ENCODE measurements around the gene CCDC15. TPM values are rescaled to one million over a fixed set of nuclear protein-coding genes. Genes with fewer than 3 reads are reported as not detected.

The CCDC15 gene
- total and polyA plus RNA-seq, 2 of the 4 experiments (the other 2 are of a cell fraction): 1.1 to 2.0 TPM

DNA sequence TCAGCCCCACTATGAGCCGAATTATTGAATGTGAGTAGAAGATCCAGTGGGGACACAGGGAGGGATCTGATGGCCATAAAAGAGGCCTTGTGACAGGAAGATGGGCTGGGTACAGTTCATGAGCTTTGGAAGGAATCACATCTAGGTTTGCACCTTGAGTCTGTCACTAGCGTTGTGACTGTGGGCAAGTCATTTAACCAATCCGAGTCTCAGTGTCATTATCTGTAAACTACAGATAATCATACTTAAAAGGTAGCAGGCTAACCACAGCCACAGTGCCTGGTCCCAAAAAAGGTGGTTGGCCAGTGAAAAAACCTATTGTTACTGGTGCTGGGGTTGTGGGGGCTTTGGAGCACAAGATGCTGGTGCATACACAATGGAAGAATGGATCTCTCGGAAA is 31.2 kb upstream of the CCDC15 start:
- H3K9ac ChIP-seq (ENCODE audit: low read depth, low read length): no peak overlapping the region
- H3K18ac ChIP-seq (ENCODE audit: low read depth, low read length): no peak overlapping the region
- H2BK120ac ChIP-seq (ENCODE audit: low read depth, low read length): no peak overlapping the region
- H4K5ac ChIP-seq (ENCODE audit: low read depth, low read length): no peak overlapping the region
- no peaks in the 10 kb centered on the region for H3K79me1 ChIP-seq (ENCODE audit: low read depth in 1 of 2, low read length in 2 of 2)
- no peaks in the 10 kb centered on the region for H4K20me1 ChIP-seq (ENCODE audit: insufficient read depth, low read length)
- 0 out of 2 replicates have a peak, but pooled peaks cover 4% of the 10 kb centered on the region for H3K9me1 ChIP-seq (ENCODE audit: insufficient read depth, low read length)
- DNase-seq (no peak), ATAC-seq (ENCODE audit: low read depth) (no peak)
- no peak overlapping the region for H2AK9ac ChIP-seq (replicated peaks; ENCODE audit: low read depth, low read length, poor library complexity)
- no peak overlapping the region for H2BK5ac ChIP-seq (ENCODE audit: low read depth, low read length, poor library complexity, severe bottlenecking)
- no peak overlapping the region for H3K4ac ChIP-seq (ENCODE audit: low read depth, low read length)
- no peak overlapping the region for H4K8ac ChIP-seq (ENCODE audit: low read depth in 2 of 2, low read length in 2 of 2)
- no peaks in the 10 kb centered on the region for H3K36me3 ChIP-seq (ENCODE audit: control insufficient read depth, insufficient read depth, low read length)
- intact Hi-C loops (cut with micrococcal nuclease) (no loop called here), in situ Hi-C loops (cut with MboI; ENCODE audit: low sequenced_read_pairs) (no loop called here), dilution Hi-C loops (cut with HindIII; ENCODE audit: low sequenced_read_pairs, unreplicated experiment) (no loop called here)
- no peak overlapping the region for H2AK5ac ChIP-seq (ENCODE audit: low read depth, low read length)
- no peak overlapping the region for H2AFZ ChIP-seq (replicated peaks; ENCODE audit: low read length, poor library complexity)
- H3K23ac ChIP-seq (ENCODE audit: low read depth, low read length): no peak overlapping the region
- H3K14ac ChIP-seq (replicated peaks; ENCODE audit: low read depth, low read length): no peak overlapping the region
- no peak overlapping the region for H3K56ac ChIP-seq (ENCODE audit: extremely low read depth, insufficient read depth, low read length)
- H3K4me2 ChIP-seq (ENCODE audit: low read depth, low read length): no peak overlapping the region
- H3K4me1 ChIP-seq (ENCODE audit: control insufficient read depth, insufficient read depth, low read length): 0 out of 2 replicates have a peak, but pooled peaks cover 2% of the 10 kb centered on the region
- no peak overlapping the region for H3K27ac ChIP-seq (ENCODE audit: insufficient read depth, low read length)
- H2BK15ac ChIP-seq (ENCODE audit: low read depth, low read length): no peak overlapping the region
- no TSS peak for BruUV-seq (replicated peaks)
- no peaks in the 10 kb centered on the region for H3K27me3 ChIP-seq (ENCODE audit: control insufficient read depth, insufficient read depth, low read length)
- no peak for TF ChIP-seq POLR2A (IDR thresholded peaks at IDR 0.05; ENCODE audit: low read depth, low read length)
- no peak for TF ChIP-seq RFX5 (IDR thresholded peaks at IDR 0.05; ENCODE audit: low read depth, low read length)
- TF ChIP-seq NFE2L2 (IDR thresholded peaks at IDR 0.05; ENCODE audit: low read depth, low read length): no peak
- TF ChIP-seq, protein P1, sequence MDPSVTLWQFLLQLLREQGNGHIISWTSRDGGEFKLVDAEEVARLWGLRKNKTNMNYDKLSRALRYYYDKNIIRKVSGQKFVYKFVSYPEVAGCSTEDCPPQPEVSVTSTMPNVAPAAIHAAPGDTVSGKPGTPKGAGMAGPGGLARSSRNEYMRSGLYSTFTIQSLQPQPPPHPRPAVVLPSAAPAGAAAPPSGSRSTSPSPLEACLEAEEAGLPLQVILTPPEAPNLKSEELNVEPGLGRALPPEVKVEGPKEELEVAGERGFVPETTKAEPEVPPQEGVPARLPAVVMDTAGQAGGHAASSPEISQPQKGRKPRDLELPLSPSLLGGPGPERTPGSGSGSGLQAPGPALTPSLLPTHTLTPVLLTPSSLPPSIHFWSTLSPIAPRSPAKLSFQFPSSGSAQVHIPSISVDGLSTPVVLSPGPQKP (IDR thresholded peaks at IDR 0.05; ENCODE audit: borderline replicate concordance, low read depth, low read length): no peak
- TF ChIP-seq FOS (IDR thresholded peaks at IDR 0.05; ENCODE audit: low read depth, low read length): no peak
- TF ChIP-seq SMC3 (IDR thresholded peaks at IDR 0.05; ENCODE audit: low read depth, low read length): no peak
- no peak for TF ChIP-seq CEBPB (IDR thresholded peaks at IDR 0.05; ENCODE audit: low read depth, low read length)
- no peak for TF ChIP-seq BHLHE40 (IDR thresholded peaks at IDR 0.05; ENCODE audit: low read depth, low read length)
- TF ChIP-seq MAFK (IDR thresholded peaks at IDR 0.05; ENCODE audit: low read depth, low read length): no peak
- no peak for TF ChIP-seq MAZ (IDR thresholded peaks at IDR 0.05; ENCODE audit: borderline replicate concordance, low read depth, low read length)
- TF ChIP-seq, protein P2, sequence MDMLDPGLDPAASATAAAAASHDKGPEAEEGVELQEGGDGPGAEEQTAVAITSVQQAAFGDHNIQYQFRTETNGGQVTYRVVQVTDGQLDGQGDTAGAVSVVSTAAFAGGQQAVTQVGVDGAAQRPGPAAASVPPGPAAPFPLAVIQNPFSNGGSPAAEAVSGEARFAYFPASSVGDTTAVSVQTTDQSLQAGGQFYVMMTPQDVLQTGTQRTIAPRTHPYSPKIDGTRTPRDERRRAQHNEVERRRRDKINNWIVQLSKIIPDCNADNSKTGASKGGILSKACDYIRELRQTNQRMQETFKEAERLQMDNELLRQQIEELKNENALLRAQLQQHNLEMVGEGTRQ (IDR thresholded peaks at IDR 0.05; ENCODE audit: low read depth, low read length): no peak
- TF ChIP-seq RCOR1 (IDR thresholded peaks at IDR 0.05; ENCODE audit: insufficient replicate concordance, low read length): no peak
- no peak for TF ChIP-seq MXI1 (IDR thresholded peaks at IDR 0.05; ENCODE audit: borderline replicate concordance, low read depth, low read length)
- TF ChIP-seq, protein P3, sequence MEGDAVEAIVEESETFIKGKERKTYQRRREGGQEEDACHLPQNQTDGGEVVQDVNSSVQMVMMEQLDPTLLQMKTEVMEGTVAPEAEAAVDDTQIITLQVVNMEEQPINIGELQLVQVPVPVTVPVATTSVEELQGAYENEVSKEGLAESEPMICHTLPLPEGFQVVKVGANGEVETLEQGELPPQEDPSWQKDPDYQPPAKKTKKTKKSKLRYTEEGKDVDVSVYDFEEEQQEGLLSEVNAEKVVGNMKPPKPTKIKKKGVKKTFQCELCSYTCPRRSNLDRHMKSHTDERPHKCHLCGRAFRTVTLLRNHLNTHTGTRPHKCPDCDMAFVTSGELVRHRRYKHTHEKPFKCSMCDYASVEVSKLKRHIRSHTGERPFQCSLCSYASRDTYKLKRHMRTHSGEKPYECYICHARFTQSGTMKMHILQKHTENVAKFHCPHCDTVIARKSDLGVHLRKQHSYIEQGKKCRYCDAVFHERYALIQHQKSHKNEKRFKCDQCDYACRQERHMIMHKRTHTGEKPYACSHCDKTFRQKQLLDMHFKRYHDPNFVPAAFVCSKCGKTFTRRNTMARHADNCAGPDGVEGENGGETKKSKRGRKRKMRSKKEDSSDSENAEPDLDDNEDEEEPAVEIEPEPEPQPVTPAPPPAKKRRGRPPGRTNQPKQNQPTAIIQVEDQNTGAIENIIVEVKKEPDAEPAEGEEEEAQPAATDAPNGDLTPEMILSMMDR (conservative IDR thresholded peaks at IDR 0.05; ENCODE audit: low read depth, low read length): no peak
- TF ChIP-seq RAD21 (IDR thresholded peaks at IDR 0.05; ENCODE audit: low read length): no peak
- no peak for TF ChIP-seq CHD1 (IDR thresholded peaks at IDR 0.05; ENCODE audit: low read depth, low read length)
- no peak overlapping the region for H2BK20ac ChIP-seq (ENCODE audit: low read depth, low read length)
- H4K91ac ChIP-seq (ENCODE audit: insufficient read depth, low read depth, low read length): no peak overlapping the region
- WGBS, 2 experiments (ENCODE audit: extremely low coverage in 2 of 2, insufficient read length in 1 of 2): no CpG with 5 or more reads among the region's 4 CpGs
- H3K9me3 ChIP-seq (ENCODE audit: control insufficient read depth, insufficient read depth, low read length): no peaks in the 10 kb centered on the region
- H3K4me3 ChIP-seq (ENCODE audit: insufficient read depth, low read depth, low read length): no peak overlapping the region
- ChIA-PET CTCF (no interaction called here), POLR2A (ENCODE audit: unreplicated experiment) (no interaction called here)

Measured in IMR-90 (cell line).